PFSK-1 (cell line): ENCODE data around the gene ANKRD13D.

ENCODE experiments used
- FOXP2 ChIP-seq: optimal IDR thresholded peaks from 2 replicates; pipeline ENCODE3; 2011; ENCODE audit warnings: borderline replicate concordance, control low read depth, inconsistent platforms; ENCODE audit not compliant: insufficient read depth; ENCODE audit errors: extremely low read length, extremely low read depth
- POLR2AphosphoS5 ChIP-seq: IDR thresholded peaks from 2 replicates; pipeline ENCODE4 v1.6.1; 2012; ENCODE audit warnings: low read depth, mild to moderate bottlenecking, control low read depth, low read length, moderate library complexity
- REST ChIP-seq, 2 experiments: IDR thresholded peaks; 2 replicates each; pipeline versions ENCODE4 v1.6.1 to v1.8.0; 2011 to 2012; ENCODE audit warnings: low read depth in 2 of 2, low read length in 2 of 2, control low read depth in 1 of 2, inconsistent platforms in 1 of 2, mild to moderate bottlenecking in 1 of 2, moderate library complexity in 1 of 2; ENCODE audit not compliant: insufficient read depth in 1 of 2
- SIN3A ChIP-seq: IDR thresholded peaks from 2 replicates; pipeline ENCODE4 v1.6.1; 2012; ENCODE audit warnings: mild to moderate bottlenecking, low read length, moderate library complexity, borderline replicate concordance; ENCODE audit not compliant: insufficient read depth
- TAF1 ChIP-seq: IDR thresholded peaks from 2 replicates; pipeline ENCODE4 v1.6.1; 2012; ENCODE audit warnings: low read length, control low read depth, borderline replicate concordance; ENCODE audit not compliant: insufficient read depth

ANKRD13D gene

GRCh38 chr11:67317205-67317887 is 28.2 kb downstream of the ANKRD13D start:
- TF ChIP-seq FOXP2 (no peak), SIN3A (no peak), TAF1 (0 out of 2 replicates have a peak, but pooled peaks have one; percentile 66), REST (IDR thresholded peaks at IDR 0.05; ENCODE audit: insufficient read depth in 1 of 2, low read depth in 2 of 2, low read length in 2 of 2) (no peak), POLR2AphosphoS5 (peak; percentile 93)

- TF ChIP-seq SIN3A, result 0 out of 2 replicates have a peak, but pooled peaks have one; percentile 21
- TF ChIP-seq FOXP2, result no peak
Observed at GRCh38 chr11:67317888-67318555, 28.9 kb downstream of the ANKRD13D start.

- TF ChIP-seq FOXP2, result no peak
- no peak for TF ChIP-seq TAF1
- TF ChIP-seq REST (IDR thresholded peaks at IDR 0.05; ENCODE audit: insufficient read depth in 1 of 2, low read depth in 2 of 2, low read length in 2 of 2), result no peak
- TF ChIP-seq SIN3A, result no peak
- no peak for TF ChIP-seq POLR2AphosphoS5
Observed at GRCh38 chr11:67320011-67320410, 30.9 kb downstream of the ANKRD13D start.

GRCh38 chr11:67320691-67321090 is 31.6 kb downstream of the ANKRD13D start:
- no peak for TF ChIP-seq SIN3A
- no peak for TF ChIP-seq REST (IDR thresholded peaks at IDR 0.05; ENCODE audit: insufficient read depth in 1 of 2, low read depth in 2 of 2, low read length in 2 of 2)
- no peak for TF ChIP-seq FOXP2
- no peak for TF ChIP-seq TAF1
- no peak for TF ChIP-seq POLR2AphosphoS5

- no peak for TF ChIP-seq SIN3A
- no peak for TF ChIP-seq TAF1
- no peak for TF ChIP-seq POLR2AphosphoS5
Observed at GRCh38 chr11:67321313-67321871, 32.3 kb downstream of the ANKRD13D start.

GRCh38 chr11:67322049-67322448 is 32.9 kb downstream of the ANKRD13D start:
- no peak for TF ChIP-seq REST (IDR thresholded peaks at IDR 0.05; ENCODE audit: insufficient read depth in 1 of 2, low read depth in 2 of 2, low read length in 2 of 2)
- TF ChIP-seq FOXP2, result no peak
- TF ChIP-seq POLR2AphosphoS5, result no peak
- TF ChIP-seq TAF1, result no peak
- no peak for TF ChIP-seq SIN3A
